GM23338 (cell line): ENCODE results near the gene PTPRN2.

ENCODE experiments used
- EZH2 ChIP-seq: fragments of 200-600 bp; sonication (generic); IDR thresholded peaks from one replicate; pipeline ENCODE4 v1.8.0; 2017; ENCODE audit warnings: antibody characterized with exemption, mild to moderate bottlenecking, low read depth; ENCODE audit not compliant: unreplicated experiment
- EZH2phosphoT487 ChIP-seq: fragments of 200-600 bp; sonication (generic); IDR thresholded peaks from one replicate; pipeline ENCODE4 v1.8.1; 2018; ENCODE audit warnings: antibody characterized with exemption; ENCODE audit not compliant: unreplicated experiment
- POLR2AphosphoS5 ChIP-seq: IDR thresholded peaks from 2 replicates; pipeline ENCODE4 v1.6.1; 2016; ENCODE audit warnings: antibody characterized with exemption, low read depth
- TF ChIP-seq, protein P1 (sequence below), 2 experiments: fragments of 200-600 bp in 1 of 2; sonication (generic) in 1 of 2; conservative IDR thresholded peaks; 2 replicates each; pipeline versions ENCODE4 v1.5.1 to v1.6.1; 2016 to 2017; ENCODE audit warnings: antibody characterized with exemption in 2 of 2, low read depth in 2 of 2, mild to moderate bottlenecking in 2 of 2, moderate library complexity in 1 of 2

DNA sequence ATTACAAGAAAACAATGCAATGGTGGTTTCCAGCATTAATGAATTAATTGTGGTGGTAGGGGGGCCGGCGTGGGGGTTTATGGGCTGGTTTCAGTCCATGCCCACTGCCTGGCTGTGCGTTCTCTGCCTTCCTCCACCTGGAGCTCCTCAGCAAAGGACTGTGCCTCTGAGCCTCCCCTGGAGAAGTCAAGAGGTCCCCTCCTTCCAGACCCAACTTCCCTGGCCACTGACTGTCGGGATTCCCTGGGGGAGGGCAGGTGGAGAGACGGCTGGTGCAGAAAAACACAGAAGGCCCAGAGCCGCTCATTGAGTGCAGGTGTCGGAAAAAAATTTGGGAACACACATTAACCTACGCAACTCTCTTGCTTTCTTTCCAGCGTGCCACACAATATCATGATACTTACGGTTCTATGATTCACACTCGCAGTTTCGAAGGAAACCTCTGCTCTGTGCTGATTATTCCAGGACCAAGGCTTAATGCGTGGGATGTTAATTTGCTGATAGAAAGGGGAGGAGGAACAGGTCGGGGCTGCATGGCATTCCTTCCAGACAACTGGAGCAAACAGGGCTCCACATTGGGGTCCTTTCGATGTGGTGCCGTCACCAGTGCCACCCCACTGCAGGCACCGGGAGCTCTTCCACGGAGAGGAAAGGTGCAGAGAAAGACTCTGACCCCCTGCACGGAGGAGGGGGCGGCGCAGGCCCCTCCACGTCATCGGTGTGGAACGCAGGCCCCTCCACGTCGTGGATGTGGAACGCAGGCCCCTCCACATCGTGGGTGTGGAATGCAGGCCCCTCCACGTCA, 744.1 kb downstream of the PTPRN2 start:
- TF ChIP-seq, protein P1, sequence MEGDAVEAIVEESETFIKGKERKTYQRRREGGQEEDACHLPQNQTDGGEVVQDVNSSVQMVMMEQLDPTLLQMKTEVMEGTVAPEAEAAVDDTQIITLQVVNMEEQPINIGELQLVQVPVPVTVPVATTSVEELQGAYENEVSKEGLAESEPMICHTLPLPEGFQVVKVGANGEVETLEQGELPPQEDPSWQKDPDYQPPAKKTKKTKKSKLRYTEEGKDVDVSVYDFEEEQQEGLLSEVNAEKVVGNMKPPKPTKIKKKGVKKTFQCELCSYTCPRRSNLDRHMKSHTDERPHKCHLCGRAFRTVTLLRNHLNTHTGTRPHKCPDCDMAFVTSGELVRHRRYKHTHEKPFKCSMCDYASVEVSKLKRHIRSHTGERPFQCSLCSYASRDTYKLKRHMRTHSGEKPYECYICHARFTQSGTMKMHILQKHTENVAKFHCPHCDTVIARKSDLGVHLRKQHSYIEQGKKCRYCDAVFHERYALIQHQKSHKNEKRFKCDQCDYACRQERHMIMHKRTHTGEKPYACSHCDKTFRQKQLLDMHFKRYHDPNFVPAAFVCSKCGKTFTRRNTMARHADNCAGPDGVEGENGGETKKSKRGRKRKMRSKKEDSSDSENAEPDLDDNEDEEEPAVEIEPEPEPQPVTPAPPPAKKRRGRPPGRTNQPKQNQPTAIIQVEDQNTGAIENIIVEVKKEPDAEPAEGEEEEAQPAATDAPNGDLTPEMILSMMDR (conservative IDR thresholded peaks at IDR 0.05; ENCODE audit: low read depth in 2 of 2) = no peak
- TF ChIP-seq EZH2 = no peak
- TF ChIP-seq POLR2AphosphoS5 = no peak
- no peak for TF ChIP-seq EZH2phosphoT487
